RCC 7860 (cell line): ENCODE results near the gene NLRC5.
A peak's percentile ranks its signal among the peaks of the same experiment; 100 is the strongest.

Source experiments
- DNase-seq: peaks from one replicate; pipeline ENCODE4 v3.0.0-alpha.2; 2015; ENCODE audit warnings: low spot score
- FAIRE-seq: peaks from 2 replicates; lab custom pipeline; 2012; peaks lifted over from hg19 to GRCh38; lab: Jason Lieb, UNC

The NLRC5 gene, protein sequence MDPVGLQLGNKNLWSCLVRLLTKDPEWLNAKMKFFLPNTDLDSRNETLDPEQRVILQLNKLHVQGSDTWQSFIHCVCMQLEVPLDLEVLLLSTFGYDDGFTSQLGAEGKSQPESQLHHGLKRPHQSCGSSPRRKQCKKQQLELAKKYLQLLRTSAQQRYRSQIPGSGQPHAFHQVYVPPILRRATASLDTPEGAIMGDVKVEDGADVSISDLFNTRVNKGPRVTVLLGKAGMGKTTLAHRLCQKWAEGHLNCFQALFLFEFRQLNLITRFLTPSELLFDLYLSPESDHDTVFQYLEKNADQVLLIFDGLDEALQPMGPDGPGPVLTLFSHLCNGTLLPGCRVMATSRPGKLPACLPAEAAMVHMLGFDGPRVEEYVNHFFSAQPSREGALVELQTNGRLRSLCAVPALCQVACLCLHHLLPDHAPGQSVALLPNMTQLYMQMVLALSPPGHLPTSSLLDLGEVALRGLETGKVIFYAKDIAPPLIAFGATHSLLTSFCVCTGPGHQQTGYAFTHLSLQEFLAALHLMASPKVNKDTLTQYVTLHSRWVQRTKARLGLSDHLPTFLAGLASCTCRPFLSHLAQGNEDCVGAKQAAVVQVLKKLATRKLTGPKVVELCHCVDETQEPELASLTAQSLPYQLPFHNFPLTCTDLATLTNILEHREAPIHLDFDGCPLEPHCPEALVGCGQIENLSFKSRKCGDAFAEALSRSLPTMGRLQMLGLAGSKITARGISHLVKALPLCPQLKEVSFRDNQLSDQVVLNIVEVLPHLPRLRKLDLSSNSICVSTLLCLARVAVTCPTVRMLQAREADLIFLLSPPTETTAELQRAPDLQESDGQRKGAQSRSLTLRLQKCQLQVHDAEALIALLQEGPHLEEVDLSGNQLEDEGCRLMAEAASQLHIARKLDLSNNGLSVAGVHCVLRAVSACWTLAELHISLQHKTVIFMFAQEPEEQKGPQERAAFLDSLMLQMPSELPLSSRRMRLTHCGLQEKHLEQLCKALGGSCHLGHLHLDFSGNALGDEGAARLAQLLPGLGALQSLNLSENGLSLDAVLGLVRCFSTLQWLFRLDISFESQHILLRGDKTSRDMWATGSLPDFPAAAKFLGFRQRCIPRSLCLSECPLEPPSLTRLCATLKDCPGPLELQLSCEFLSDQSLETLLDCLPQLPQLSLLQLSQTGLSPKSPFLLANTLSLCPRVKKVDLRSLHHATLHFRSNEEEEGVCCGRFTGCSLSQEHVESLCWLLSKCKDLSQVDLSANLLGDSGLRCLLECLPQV (N-terminal part only)

DNA sequence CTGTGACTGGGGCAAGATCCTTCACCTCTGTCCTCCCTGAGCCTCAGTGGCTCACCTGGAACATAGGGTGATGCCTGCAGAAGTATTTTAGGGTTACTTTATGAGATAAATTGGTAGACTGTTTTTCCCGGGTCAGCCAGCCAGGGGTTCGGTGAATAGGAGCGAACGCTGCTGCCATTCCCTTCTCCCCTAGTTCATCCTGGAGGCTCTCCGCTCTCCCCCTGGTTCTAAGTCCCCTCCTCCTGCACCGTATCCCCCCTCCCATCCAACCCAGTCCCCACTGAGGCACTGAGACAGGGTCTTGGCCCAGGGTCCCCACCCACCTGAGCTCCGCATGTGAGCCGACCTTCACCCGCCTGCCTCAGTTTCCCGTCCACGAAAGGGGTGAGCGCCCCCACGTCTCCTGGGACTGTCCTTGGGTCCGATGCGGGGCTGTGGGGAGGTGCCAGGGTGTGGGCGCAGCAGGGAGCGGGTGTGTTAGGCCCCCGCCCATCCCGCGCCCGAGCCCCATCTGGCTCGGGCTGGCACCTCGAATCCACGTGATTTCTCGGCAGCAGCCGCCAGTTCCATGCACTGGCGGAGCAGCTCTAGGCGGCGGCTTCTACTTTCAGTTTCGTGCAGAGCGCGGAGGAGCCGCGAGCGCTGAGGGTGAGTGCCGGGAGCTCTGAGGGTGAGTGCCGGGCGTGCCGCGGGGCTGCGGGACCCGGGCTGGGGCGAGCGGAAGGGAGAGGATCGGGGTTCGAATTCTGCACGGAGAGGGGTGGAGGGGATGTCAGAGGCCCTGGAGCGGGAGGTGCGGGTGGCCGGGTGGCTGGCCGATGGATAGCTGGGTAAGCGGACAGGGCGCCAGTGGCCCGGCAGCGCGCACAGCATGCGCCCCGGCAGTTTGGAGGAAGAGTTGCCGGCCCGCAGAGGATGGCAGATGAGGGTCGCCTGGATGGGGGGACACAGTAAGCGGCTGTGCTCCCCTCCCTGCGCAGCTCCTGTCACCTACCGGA lies at the start of gene NLRC5:
TSS of gene NLRC5 (plus strand) at position 610 of the 998 bp plus-strand sequence. CDS start 31,156 bp downstream, outside the sequence.
- FAIRE-seq (no peak), DNase-seq (peak; percentile 60)

DNA sequence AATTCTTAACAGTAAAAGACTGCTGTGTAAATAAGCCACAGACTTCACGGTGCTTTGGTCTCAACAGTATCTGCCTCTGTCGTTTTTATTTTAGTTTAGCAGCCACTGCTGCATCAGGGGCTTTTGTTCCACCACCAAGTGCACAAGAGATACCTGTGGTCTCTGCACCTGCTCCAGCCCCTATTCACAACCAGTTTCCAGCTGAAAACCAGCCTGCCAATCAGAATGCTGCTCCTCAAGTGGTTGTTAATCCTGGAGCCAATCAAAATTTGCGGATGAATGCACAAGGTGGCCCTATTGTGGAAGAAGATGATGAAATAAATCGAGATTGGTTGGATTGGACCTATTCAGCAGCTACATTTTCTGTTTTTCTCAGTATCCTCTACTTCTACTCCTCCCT lies 49.6 kb upstream of the NLRC5 start:
- FAIRE-seq (no peak), DNase-seq (no peak)

DNA sequence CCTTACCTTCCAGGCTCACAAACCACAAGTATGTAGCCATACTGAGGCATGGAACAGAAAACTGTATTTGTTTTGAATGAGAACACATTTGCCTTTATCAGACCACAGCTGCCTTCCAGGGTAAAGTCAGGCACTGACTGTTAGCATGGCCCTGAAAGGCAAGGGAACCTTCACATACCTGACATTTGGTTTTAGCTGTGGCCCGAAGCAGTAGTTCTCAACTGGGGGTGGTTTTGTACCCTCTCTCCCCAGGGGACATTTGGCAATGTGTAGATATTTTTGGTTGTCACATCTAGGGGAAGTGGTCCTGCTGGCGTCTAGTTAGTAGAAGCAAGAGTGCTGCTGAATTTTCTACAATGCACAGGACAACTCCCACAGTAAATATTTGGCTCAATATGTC lies 48.3 kb upstream of the NLRC5 start:
- FAIRE-seq (no peak), DNase-seq (no peak)

DNA sequence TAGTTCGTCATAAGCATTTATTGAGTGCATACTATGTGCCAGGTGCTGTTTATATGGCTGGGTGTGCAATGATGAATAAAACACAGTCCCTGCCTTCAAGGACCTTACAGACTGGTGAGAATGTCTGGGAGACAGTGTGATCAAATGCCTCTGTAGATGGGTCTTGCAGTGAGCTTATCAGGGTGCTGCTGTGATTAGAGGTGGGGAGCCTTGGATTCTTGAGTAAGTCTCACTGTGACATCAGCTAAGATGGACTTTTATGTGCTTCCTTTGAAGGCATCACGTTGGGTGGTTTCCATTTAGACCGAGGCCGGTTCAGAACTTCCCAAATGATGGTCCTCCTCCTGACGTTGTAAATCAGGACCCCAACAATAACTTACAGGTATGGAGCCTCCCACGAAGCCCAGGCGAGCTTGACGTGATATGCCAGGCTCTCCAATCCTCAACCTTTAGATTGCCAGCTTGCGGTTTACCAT lies 47.5 kb upstream of the NLRC5 start:
- FAIRE-seq (no peak), DNase-seq (no peak)

DNA sequence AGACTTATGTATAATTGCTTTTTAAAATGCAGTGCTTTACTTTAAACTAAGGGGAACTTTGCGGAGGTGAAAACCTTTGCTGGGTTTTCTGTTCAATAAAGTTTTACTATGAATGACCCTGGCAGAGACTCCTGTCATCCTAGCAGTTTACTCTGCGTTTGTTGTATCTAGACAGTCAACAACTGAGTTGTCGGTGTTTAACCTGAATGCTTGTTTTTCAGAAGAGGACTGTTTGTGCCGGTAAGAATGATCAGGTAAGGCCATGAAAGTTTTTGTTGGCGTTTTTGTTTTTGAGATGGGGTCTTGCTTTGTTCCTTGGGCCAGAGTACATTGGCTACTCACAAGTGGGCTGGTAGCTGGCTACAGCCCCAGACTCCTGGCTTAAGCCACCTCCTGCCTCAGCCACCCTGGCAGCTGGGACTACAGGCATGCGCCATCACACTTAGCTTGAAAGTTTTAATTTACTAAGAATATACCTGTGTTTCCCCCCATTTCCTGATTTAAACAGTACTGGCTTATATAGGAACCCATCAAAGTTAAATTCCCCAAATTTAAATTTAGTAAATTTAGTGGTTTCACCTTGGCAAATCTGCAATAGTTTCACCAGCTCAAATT lies 45.5 kb upstream of the NLRC5 start:
- FAIRE-seq = no peak
- no peak for DNase-seq

DNA sequence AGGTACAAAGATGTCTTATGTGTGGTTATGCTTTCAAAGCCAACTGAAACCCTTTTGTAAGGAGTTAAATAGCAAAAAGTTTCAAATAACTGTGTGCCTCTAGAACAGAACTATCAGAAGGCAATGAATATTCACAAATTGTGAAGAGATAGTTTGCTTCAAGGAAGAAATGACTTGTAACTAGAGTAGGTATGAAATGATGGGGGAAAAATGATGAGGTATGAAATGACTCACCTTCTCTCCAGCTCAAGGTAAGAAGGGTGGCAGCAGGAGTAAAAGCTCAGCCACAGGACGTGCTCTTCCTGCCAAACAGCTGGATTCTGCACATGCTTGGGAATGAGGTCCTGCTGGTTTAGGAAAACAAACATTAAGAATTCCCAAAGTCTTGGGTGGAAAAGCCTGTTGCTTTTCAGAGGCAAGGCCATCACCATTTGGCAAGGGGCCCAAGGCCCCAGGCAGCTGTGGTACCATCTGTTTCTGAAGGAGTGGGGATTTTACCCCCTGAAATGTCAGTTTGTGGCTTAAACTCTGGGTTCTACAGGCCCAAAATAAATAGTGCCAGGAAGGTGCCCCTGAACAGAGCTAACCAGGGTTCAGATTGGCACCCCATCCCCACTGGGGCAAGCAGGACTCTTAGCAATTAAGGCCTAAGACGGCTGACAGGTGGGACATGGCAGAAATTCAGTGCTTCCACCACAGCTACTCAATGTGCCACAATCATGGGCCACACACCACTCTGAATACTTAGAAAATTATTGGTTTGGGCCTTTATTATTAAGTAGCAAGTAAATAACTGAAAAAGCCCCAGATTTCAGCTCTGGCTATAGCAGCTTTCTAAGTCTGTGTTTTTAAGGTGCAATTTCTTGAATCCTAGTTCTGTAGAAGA lies 44.2 kb upstream of the NLRC5 start:
- FAIRE-seq (no peak), DNase-seq (no peak)

DNA sequence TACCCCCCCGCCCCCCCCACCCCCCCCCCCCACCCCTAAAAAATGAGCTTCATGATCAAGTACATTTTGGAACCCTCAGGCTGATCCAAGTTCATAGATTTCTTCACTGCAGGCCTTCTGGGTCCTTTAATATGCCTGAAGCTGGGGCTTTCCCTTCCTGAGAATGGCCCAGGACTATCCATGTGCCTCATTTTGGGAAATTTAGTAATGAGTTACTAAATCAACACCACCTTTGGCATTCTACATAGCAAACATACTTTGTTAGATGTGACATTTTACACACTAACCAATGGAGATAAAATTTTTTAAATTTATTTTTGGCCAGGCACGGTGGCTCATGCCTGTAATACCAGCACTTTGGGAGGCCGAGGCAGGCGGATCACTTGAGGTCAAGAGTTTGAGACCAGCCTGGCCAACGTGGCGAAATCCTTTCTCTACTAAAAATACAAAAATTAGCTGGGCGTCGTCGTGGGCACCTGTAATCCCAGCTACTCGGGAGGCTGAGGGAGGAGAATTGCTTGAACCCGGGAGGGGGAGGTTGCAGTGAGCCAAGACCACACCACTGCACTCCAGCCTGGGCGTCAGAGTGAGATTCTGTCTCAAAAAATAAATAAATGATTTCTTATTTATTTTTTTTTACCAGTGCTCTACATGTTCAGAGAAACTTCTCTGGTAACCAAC lies 43.4 kb upstream of the NLRC5 start:
- DNase-seq (no peak), FAIRE-seq (no peak)

DNA sequence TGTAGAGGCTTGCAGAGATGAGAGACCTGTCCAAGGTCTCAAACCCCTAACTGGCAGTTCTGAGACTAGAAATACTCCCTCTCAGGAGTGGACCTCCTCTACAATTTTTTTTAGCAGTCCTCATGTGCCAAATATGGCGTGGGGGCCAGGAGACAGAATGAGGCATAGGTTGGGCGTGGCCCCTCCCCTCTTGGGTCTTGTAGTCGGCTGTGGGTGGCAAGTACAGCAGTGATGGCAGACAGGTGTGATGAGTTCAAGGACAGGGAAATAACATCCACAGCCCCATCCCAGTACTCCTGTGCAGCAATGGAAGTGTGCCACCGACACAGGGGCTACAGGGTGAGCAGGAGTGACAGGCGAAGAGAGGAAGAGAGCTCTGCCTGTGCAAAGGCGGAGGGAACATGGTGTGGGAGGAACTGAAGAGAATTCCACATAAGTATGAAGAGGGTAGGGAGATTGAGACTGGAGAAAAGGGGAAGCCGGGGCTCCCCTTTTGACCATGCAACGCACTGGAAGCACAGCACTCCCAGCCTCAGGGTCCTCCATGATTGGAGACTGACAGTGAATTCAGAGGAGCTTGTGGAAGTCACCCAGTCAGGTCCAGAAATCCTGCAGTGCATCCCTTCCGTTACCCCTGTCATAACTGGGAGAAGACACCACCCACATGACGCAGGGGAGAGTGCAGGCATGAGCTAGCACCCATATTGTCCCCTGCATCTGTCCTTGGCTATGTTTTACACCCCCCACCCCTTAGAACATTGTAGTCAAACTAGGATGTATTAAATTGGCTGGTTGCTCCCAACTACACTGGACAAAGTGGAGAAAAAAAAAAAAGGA lies 42.4 kb upstream of the NLRC5 start:
- DNase-seq = no peak
- no peak for FAIRE-seq

DNA sequence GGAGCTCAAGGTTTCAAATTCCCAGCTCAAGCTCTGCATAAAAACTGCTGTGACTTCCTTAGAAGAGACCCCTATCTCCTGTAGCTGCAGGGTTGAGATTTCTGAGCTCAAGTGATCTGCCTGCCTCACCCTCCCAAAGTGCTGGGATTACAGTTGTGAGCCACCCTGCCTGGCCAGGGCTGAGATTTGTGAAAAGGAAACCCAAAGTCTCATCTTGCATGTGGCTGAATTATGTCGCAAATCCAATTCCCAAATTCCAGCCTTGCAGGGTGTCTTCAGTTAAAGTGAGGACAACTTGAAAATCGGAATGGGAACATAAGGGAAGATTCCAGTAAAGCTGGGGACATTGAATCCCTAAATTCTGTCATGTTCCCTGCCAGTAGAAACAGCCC lies 41.8 kb upstream of the NLRC5 start:
- FAIRE-seq (no peak), DNase-seq (no peak)

DNA sequence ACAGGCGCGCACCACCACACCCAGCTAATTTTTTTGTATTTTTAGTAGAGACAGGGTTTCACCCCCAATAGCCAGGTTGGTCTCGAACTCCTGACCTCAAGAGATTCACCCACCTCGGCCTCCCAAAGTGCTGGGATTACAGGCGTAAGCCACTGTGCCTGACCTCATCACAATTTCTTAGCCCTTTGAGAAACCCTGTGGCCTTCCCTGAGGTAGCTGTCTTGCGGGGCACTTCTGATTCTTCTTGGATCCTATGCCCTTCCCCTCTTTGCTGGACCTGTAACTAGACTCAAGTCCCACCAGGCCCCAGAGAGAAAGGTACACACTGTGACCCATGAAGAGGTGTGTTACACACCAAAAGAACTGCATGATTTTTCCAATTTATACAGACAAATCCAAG lies 41.1 kb upstream of the NLRC5 start:
- no peak for DNase-seq
- no peak for FAIRE-seq

DNA sequence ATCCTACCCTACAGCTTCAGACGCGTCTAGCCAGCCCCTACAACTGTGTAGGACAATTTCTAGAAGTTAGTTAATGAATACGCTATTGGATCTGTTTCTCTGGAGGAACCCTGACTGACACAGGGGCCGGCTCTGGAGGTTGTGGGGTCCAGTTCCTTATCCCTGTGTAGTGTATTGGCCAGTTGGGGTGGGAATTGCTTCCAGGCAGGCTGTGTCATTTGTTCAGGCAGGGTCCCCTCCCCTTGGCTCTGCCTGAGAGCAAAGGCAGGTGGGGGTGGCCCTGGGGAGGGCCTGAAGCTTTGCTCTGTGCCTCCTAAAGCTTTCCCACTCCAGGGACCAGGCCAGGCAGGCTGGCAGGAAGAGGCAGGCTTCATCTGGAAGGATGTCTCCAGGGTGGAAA lies 39.3 kb upstream of the NLRC5 start:
- DNase-seq = no peak
- no peak for FAIRE-seq

DNA sequence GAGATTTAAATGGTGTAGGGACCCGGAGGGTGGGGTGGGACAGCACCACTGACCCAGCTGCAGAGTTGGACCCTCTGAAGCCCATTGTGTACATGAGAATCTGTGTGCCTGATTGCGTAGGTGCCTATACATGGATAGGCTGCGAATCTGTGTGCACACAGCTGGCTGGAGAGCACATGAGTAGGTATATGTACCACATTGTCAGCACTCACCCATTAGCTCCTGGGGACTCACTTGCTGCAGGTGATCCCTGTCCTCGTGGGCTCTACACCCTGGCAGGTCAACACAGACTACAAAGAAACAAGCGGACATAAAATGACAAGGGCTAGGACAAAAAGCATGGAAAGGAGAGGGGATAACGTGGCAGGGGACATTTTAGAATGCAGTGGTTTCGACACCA lies 38.9 kb upstream of the NLRC5 start:
- no peak for FAIRE-seq

DNA sequence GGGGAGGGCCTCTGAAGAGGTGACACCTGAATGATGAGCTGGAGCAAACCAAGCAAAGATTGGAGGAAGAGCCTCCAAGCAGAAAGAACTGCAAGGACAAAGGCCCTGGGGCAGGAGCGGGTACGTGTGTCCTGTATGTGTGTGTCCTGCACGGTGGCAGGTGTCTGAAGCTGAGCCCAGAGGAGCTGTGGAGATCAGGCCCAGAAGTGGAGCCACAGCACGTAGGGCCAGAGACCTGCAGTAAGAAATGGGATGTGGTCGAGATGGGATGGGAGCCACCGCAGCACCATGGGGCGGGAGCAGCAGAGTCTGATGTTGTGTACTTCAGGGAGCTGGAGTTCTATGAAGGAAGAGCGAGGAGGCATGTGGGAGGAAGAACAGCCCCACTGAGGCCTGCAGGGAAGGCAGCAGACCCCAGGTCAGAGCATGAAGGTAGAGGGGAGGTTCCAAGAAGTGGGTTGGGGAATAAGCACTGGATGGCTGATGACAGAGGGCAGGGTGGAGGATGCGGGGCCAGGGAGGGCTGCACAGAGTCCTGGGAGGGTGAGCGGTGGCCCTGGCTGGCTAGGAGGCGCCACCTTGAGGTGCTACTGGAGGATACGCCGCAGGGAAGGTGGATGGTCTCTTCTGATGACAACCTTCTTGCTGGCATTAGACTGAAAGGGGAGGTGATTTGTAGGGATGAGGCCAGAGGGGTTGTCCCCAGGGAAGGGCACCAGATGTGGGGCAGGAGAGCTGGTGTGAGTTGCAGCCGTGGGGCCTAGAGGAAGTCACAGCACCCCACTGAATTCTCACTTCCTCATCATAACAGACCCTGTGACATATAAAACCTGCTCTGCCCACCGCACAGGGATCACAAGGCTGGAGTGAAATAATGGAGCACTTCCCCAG lies 38.2 kb upstream of the NLRC5 start:
- FAIRE-seq (no peak), DNase-seq (no peak)

More for the DNA sequence above, 38.9 kb upstream of the NLRC5 start:
- no peak for DNase-seq

DNA sequence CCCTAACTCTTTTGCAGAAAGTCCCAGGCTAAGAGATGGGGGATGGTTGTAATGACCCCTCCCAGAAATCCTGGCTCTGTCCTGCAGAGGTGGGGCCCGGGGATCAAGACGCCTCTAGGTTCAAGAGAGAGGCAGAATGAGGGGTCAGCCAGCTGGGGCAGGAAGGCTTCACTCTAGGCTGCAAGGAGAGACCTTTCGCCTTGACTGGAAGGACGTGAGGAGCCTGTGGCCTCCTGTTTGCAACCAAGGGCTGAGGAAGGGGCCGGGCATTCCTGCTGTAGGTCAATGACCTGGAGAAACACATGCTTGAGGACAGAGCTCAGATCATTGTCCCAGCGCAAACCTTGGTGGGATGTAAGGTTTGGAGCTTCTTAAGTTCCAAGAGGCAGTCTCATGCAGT lies 36.4 kb upstream of the NLRC5 start:
- DNase-seq (no peak), FAIRE-seq (no peak)

DNA sequence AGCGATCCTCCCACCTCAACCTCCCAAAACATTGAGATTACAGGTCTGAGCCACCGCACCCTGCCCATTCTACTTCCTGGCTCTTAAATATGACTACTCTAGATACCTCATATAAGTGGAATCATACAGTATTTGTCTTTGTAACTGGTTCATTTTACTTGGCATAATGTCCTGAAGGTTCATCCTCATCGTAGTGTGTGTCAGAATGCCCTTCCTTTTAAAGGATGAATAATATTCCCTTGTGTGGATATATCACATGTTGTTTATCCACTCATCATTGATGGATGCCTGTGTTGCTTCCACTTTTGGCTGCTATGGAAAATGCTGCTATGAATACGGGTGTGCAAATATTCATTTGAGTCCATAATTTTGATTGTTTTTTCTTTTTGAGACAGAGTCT lies 33.3 kb upstream of the NLRC5 start:
- FAIRE-seq (no peak), DNase-seq (no peak)

DNA sequence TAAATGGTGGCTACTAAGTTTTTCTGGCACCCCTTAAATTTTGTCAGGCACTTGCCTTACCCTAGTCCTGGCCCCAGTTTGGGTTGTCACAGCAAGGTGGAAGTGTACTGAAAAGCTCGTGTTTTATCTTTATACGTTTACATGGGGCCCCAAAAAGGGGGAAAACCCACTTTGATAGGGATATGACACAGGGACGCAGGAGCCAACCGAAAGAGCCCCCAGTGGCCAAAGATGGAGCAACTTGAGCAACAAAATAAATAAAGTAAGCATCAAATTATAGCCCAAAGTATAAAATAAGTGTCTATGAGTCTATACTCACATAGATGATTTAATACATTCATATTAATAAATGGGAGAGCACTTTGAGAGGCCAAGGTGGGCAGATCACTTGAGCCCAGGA lies 32.6 kb upstream of the NLRC5 start:
- DNase-seq = no peak
- FAIRE-seq = no peak
